ENCODE results near the gene ATG10. TPM values are rescaled to one million over a fixed set of nuclear protein-coding genes. Genes with fewer than 3 reads are reported as not detected.
A peak's percentile ranks its signal among the peaks of the same experiment; 100 is the strongest.

ATG10 gene
- total RNA-seq, 4 donors from 2014 or later = 8.4 to 10.6 TPM; not detected in 2

GRCh38 chr5:82274343-82275211 is 302.8 kb downstream of the ATG10 start:
- Histone ChIP-seq H3K27ac (no peak overlapping the region), H3K4me1 (peaks cover 0 to 21% (median 9%) of the 10 kb centered on the region in 4 donors), H3K27me3 (no peaks in the 10 kb centered on the region), H3K9me3 (no peaks in the 10 kb centered on the region), H3K4me3 (no peak overlapping the region), H3K36me3 (peaks cover 0 to 22% (median 10%) of the 10 kb centered on the region in 4 donors)
- in situ Hi-C loops (cut with MboI; ENCODE audit: low pct_ligation_motif_present in 1 of 4, low pct_unique_long_range_greater_than_20kb in 1 of 4, low sequenced_read_pairs in 3 of 4) (no loop called here), intact Hi-C loops (cut with DNase I; ENCODE audit: low total_unique reads) (no loop called here)
- TF ChIP-seq, protein P1, sequence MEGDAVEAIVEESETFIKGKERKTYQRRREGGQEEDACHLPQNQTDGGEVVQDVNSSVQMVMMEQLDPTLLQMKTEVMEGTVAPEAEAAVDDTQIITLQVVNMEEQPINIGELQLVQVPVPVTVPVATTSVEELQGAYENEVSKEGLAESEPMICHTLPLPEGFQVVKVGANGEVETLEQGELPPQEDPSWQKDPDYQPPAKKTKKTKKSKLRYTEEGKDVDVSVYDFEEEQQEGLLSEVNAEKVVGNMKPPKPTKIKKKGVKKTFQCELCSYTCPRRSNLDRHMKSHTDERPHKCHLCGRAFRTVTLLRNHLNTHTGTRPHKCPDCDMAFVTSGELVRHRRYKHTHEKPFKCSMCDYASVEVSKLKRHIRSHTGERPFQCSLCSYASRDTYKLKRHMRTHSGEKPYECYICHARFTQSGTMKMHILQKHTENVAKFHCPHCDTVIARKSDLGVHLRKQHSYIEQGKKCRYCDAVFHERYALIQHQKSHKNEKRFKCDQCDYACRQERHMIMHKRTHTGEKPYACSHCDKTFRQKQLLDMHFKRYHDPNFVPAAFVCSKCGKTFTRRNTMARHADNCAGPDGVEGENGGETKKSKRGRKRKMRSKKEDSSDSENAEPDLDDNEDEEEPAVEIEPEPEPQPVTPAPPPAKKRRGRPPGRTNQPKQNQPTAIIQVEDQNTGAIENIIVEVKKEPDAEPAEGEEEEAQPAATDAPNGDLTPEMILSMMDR (IDR thresholded peaks at IDR 0.05) = no peak
- TF ChIP-seq EP300 (IDR thresholded peaks at IDR 0.05; ENCODE audit: low read depth) (no peak), POLR2AphosphoS5 (IDR thresholded peaks at IDR 0.05) (no peak), POLR2A (IDR thresholded peaks at IDR 0.05) (no peak)
- DNase-seq = no peak
- WGBS, 2 donors (ENCODE audit: low coverage in 1 of 2) = 89 to 96% methylated on average over 3 to 31 of the region's 31 CpGs

- DNase-seq = no peak
- no peaks in the 10 kb centered on the region for H3K9me3 ChIP-seq
- TF ChIP-seq POLR2AphosphoS5 (IDR thresholded peaks at IDR 0.05) = no peak
- TF ChIP-seq POLR2A (IDR thresholded peaks at IDR 0.05) = no peak
- no peak for TF ChIP-seq EP300 (IDR thresholded peaks at IDR 0.05; ENCODE audit: low read depth)
- TF ChIP-seq, protein P1 (IDR thresholded peaks at IDR 0.05) = no peak
- H3K4me3 ChIP-seq = no peak overlapping the region
- in situ Hi-C loops (cut with MboI; ENCODE audit: low pct_ligation_motif_present in 1 of 4, low pct_unique_long_range_greater_than_20kb in 1 of 4, low sequenced_read_pairs in 3 of 4) (no loop called here), intact Hi-C loops (cut with DNase I; ENCODE audit: low total_unique reads) (no loop called here)
- peaks cover 0 to 22% (median 10%) of the 10 kb centered on the region in 4 donors for H3K36me3 ChIP-seq
- peaks cover 0 to 24% (median 9%) of the 10 kb centered on the region in 4 donors for H3K4me1 ChIP-seq
- 88% methylated on average over 1 of the region's 1 CpG; no CpG with 5 or more reads in 1 of the 2 donors for WGBS, 2 donors (ENCODE audit: low coverage in 1 of 2)
- H3K27ac ChIP-seq = no peak overlapping the region
- H3K27me3 ChIP-seq = no peaks in the 10 kb centered on the region
These were observed 303.4 kb downstream of the ATG10 start for GRCh38 chr5:82275216-82275664.

- in situ Hi-C loops (cut with MboI; ENCODE audit: low pct_ligation_motif_present in 1 of 4, low pct_unique_long_range_greater_than_20kb in 1 of 4, low sequenced_read_pairs in 3 of 4) (no loop called here), intact Hi-C loops (cut with DNase I; ENCODE audit: low total_unique reads) (no loop called here)
- DNase-seq = no peak
- H3K4me1 ChIP-seq = peaks cover 0 to 24% (median 9%) of the 10 kb centered on the region in 4 donors
- H3K9me3 ChIP-seq = no peaks in the 10 kb centered on the region
- H3K27ac ChIP-seq = peak overlapping the region in 3 of 4 donors; percentile 83 to 90 (median 88)
- no peak for TF ChIP-seq POLR2A (IDR thresholded peaks at IDR 0.05)
- H3K27me3 ChIP-seq = no peaks in the 10 kb centered on the region
- peak overlapping the region; percentile 60 to 97 (median 77) for H3K4me3 ChIP-seq
- 55 to 57% methylated on average over 8 to 11 of the region's 11 CpGs for WGBS, 2 donors (ENCODE audit: low coverage in 1 of 2)
- H3K36me3 ChIP-seq = peaks cover 0 to 22% (median 10%) of the 10 kb centered on the region in 4 donors
These were observed 305.2 kb downstream of the ATG10 start for GRCh38 chr5:82276800-82277612.

DNA sequence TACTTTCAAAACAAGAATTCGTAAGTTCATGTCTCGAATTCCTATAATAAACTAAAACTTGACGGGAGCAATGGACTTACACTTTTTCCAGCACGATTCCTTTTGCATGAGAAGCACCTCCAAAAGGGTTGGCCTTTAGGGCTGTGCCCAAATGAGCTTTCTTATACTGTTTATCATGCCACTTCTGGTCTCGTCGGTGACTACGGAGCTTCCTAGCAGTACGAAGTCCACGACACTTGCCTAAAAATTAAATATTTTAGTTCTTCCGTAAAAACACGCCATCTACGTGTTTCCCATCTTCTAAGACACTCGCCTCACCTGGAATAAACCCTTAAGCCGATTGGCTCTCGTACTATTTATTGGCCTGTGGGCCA is 305.8 kb downstream of the ATG10 start:
- no peak for DNase-seq
- in situ Hi-C loops (cut with MboI; ENCODE audit: low pct_ligation_motif_present in 1 of 4, low pct_unique_long_range_greater_than_20kb in 1 of 4, low sequenced_read_pairs in 3 of 4) (no loop called here), intact Hi-C loops (cut with DNase I; ENCODE audit: low total_unique reads) (no loop called here)
- Histone ChIP-seq H3K4me3 (peak overlapping the region; percentile 60 to 97 (median 77)), H3K27ac (peak overlapping the region; percentile 83 to 90 (median 86)), H3K27me3 (no peaks in the 10 kb centered on the region), H3K9me3 (no peaks in the 10 kb centered on the region), H3K36me3 (peaks cover 0 to 22% (median 10%) of the 10 kb centered on the region in 4 donors), H3K4me1 (peaks cover 0 to 24% (median 9%) of the 10 kb centered on the region in 4 donors)
- 1% methylated on average over 9 to 15 of the region's 15 CpGs for WGBS, 2 donors (ENCODE audit: low coverage in 1 of 2)
- TF ChIP-seq POLR2A (IDR thresholded peaks at IDR 0.05) = no peak
- no peak for TF ChIP-seq EP300 (IDR thresholded peaks at IDR 0.05; ENCODE audit: low read depth)
- TF ChIP-seq, protein P1 (IDR thresholded peaks at IDR 0.05) = no peak
- no peak for TF ChIP-seq POLR2AphosphoS5 (IDR thresholded peaks at IDR 0.05)

All from transverse colon (tissue), 4 donors.